HL-60 (cell line): ENCODE results near the gene EMD.

Experiments
- POLR2AphosphoS5 ChIP-seq: IDR thresholded peaks from 2 replicates; pipeline ENCODE4 v1.6.1; 2012; ENCODE audit warnings: low read depth
- TF ChIP-seq, protein P1 (sequence below): IDR thresholded peaks from one replicate; pipeline ENCODE4 v1.5.1; 2011; ENCODE audit warnings: low read length, control low read depth, inconsistent platforms; ENCODE audit not compliant: insufficient read depth

DNA sequence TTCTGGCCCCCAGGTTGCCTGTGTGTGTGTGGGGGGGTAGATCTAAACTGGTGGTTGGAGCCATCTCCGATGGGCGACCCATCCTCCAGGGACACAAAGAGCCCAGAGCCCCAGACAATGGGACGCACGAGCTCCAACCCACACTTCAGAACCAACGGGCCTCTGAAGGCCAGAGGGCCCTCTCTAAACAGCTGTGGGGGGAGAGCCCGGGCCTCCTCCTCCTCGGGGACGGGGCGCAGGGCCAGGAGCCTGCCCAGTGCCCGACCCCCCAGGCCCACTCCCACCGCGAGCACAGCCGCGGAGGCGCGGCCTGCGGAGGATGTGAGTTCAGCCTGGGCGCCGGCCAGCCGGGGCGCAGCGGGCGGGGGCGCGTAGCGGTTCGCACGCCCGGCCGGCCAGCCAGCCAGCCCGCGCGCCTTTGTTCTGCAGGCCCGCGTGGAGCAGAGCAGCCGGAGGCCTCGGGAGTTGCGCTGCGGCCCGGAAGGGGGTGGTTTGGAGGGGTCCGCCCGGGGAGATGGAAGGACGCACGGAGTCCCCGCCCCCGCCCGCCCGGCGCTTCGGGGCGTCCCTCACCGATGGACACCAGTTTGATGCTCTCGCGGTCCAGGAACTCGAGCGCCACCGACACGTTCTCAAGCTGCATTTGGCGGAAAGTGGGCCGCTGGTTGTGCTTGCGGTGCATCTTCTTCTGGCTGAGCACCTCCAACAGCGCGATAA lies 8.6 kb upstream of the EMD start:
- TF ChIP-seq POLR2AphosphoS5 = no peak
- TF ChIP-seq, protein P1, sequence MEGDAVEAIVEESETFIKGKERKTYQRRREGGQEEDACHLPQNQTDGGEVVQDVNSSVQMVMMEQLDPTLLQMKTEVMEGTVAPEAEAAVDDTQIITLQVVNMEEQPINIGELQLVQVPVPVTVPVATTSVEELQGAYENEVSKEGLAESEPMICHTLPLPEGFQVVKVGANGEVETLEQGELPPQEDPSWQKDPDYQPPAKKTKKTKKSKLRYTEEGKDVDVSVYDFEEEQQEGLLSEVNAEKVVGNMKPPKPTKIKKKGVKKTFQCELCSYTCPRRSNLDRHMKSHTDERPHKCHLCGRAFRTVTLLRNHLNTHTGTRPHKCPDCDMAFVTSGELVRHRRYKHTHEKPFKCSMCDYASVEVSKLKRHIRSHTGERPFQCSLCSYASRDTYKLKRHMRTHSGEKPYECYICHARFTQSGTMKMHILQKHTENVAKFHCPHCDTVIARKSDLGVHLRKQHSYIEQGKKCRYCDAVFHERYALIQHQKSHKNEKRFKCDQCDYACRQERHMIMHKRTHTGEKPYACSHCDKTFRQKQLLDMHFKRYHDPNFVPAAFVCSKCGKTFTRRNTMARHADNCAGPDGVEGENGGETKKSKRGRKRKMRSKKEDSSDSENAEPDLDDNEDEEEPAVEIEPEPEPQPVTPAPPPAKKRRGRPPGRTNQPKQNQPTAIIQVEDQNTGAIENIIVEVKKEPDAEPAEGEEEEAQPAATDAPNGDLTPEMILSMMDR = no peak
